Femur (tissue), 1 donor: ENCODE measurements around the gene TPK1.

Experiments used
- DNase-seq: peaks from one replicate; pipeline ENCODE4 v3.0.0-alpha.2; 2017

The TPK1 gene

GRCh38 chr7:144713850-144714249 lies 122.0 kb downstream of the TPK1 start:
- no peak for DNase-seq

GRCh38 chr7:144710791-144711190 lies 125.1 kb downstream of the TPK1 start:
- DNase-seq = no peak

- DNase-seq = no peak
These were observed 126.8 kb downstream of the TPK1 start for GRCh38 chr7:144709066-144709465.

DNA sequence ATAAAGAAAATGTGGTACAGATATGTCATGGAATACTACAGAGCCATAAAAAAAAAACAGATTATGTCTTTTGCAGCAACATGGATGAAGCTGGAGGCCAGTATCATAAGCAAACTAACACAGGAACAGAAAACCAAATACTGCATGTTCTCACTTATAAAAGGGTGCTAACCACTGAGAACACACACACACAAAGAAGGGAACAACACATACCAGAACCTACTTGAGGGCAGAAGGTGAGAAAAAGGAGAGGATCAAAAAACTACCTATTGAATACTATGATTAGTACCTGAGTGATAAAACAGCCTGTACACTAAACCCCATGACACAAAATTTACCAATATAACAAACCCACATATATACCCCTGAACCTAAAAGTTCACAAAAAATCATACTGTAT lies 144.6 kb downstream of the TPK1 start:
- DNase-seq = no peak

- no peak for DNase-seq
These were observed 153.1 kb downstream of the TPK1 start for GRCh38 chr7:144682581-144683280.

DNA sequence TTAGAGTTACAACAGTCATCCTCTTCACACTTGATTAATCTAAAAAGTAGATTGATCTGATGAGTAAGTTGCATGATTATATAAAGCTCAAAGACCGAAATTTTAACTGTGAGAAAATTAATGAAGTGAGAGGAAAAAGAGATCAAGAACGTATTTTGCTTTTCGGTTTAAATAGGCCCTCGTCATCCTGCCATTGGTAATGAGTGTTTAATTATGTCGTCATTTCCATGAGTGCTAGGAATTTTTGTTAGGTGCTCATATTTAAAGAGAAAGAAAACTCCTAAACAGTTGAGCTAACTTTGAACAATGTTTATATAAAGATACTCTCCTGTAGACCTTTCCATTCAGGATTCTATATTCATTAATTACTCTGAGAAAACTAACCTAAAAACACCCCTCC lies 159.4 kb downstream of the TPK1 start:
- DNase-seq = no peak

DNA sequence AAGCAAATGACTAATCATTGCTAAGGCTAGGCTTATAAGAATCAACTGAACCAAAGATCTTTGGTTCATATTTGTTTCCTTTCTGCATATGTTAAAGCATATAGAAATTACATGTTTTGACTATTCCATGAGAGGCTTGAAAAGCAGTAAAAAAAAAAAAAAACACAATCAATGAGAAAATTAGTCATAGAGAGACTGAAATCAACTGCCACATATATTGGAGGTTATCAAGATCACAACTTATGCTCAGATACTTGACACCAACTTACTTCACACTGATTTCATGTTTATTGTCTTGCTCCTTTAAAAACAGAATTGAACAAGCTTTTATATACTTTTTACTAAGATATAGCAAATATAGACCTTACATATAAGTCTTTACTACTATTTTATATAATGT lies 161.3 kb downstream of the TPK1 start:
- DNase-seq = no peak

GRCh38 chr7:144672869-144673268 lies 163.0 kb downstream of the TPK1 start:
- DNase-seq = no peak

DNA sequence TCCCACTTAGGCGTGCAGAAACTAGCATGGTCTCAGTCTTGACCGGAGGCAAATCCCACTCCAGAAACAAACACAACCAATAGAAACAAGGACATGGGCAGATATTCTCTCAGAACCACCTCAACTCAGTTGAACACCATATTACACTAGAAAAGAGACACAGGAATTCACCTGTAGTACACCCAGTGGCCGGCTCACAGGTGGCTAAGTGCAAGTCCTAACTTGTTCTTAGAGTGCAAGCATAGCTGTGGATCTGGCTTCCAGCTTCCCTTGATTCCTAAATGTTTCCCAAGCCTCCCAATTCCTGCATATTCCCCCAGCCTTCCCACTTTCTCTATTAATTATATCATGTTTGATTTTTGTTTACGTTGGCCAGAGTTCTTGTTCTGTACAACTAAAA lies 164.4 kb downstream of the TPK1 start:
- DNase-seq = no peak

DNA sequence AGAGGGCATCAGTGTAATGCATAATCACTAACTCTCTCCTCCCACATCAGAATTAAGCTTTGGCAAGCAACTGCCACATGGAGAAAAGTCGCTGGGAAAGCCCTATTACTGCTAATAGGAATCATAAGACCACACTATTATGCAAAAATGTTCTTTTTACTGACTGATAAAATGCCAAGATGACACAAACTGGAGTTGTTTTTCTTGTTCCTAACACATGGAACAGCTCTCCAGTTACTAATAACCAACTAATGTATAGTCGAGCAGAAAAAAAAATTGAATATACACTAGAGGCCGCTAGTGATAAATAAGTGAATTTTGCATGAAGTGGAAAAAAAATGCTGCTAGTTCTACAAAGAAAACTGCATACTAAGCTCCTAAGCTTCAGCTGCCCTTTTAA lies 165.6 kb downstream of the TPK1 start:
- no peak for DNase-seq

- DNase-seq = no peak
These were observed 167.3 kb downstream of the TPK1 start for GRCh38 chr7:144668503-144668902.

GRCh38 chr7:144665689-144666381 lies 170.0 kb downstream of the TPK1 start:
- no peak for DNase-seq

- no peak for DNase-seq
These were observed 176.6 kb downstream of the TPK1 start for GRCh38 chr7:144659211-144659610.

- DNase-seq = no peak
These were observed 178.8 kb downstream of the TPK1 start for GRCh38 chr7:144656965-144657517.

GRCh38 chr7:144653449-144653848 lies 182.4 kb downstream of the TPK1 start:
- no peak for DNase-seq

GRCh38 chr7:144650439-144650838 lies 185.4 kb downstream of the TPK1 start:
- no peak for DNase-seq

GRCh38 chr7:144649120-144649519 lies 186.7 kb downstream of the TPK1 start:
- no peak for DNase-seq

DNA sequence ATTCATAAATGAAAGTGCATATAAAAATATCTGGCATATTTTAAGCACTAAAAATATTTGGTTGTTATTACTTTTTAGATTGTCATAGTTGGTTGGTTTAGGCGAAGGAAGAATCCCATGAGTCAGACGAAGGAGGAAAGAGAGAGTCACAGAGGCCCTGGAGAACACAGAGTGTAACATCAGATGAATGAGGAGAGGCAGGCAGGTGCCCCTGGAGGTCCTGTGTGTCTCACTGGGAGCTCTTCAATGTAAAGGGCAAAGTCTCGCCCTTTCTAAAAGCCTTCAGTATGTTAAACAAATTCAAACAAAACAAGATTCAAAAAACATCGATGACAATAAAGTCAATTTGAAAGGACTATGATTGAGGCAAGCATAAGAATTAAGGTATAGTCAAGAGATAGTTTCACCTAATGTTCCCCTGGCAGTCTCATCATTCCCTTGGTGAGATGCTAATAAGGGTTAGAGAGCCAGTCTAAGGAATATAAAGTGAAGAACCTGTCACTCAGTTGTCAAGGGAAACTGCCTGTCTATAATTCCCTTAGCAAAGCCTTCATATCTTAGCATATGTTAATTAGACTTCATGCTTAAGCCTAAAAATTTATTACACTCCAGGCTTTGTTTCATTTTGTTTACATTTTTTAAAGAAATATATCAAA lies 194.3 kb downstream of the TPK1 start:
- no peak for DNase-seq

DNA sequence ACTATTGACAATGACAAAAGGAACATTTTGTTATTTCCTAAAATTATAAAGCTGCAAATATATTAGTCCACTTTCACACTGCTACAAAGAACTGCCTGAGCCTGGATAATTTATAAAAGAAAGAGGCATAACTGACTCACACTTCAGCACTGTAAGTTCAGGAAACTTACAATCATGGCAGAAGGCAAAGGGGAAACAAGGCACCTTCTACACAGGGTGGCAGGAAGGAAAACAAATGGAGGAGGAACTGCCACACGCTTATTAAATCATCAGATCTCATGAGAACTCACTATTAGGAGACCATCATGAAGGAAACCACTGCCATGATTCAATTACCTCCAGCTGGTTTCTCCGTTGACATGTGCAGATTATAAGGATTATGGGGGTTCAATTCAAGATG lies 203.1 kb downstream of the TPK1 start:
- DNase-seq = no peak

DNA sequence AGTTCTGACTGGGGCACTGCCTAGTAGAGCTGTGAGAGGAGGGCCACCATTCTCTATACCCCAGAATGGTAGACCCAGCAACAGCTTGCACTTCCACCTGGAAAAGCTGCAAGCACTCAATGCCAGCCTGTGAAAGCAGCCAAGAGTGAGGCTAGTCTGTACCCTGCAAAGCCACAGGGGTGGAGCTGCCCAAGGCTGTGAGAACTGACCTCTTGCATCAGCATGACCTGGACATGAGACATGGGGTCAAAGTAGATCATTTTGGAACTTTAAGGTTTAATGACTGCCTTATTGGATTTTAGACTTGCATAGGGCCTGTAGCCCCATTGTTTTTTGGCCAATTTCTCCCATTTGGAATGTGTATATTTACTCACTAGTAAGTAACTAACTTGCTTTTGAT lies 206.3 kb downstream of the TPK1 start:
- no peak for DNase-seq

DNA sequence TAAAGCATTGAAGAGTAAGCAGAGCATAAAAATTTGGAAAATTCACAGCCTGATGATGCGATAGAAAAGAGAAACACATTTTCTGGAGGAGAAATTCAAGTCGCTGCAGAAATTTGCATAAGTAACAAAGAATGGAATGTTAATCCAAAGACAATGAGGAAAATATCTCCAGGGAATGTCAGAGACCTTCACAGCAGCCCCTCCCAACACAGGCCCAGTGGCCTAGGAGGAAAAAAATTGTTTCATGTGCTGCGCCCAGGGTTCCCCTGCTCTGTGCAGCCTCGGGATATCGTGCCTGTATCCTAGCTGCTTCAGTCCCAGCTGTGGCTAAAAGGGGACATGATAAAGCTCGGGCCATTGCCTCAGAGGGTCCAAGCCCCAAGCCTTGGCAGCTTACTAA lies 206.8 kb downstream of the TPK1 start:
- DNase-seq = no peak

- DNase-seq = no peak
These were observed 207.7 kb downstream of the TPK1 start for GRCh38 chr7:144628176-144628575.

DNA sequence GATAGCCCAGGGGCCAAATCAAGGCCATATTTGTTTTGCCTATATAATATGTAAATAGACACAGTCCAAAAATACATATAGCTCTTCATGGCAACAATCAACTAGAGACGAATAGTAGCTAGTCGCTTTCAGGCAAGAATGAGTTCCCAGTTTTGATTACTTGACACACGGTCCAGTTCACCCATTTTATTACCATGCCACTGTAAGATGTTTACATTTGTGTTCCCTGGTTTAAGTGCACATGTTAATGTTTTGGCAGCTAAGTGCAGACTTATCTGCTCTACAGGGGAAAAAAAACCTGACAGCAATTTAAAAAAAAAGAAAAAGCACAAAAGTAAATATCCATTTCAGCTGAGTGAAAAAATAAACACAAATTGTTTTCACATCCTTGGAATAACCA lies 213.1 kb downstream of the TPK1 start:
- no peak for DNase-seq

DNA sequence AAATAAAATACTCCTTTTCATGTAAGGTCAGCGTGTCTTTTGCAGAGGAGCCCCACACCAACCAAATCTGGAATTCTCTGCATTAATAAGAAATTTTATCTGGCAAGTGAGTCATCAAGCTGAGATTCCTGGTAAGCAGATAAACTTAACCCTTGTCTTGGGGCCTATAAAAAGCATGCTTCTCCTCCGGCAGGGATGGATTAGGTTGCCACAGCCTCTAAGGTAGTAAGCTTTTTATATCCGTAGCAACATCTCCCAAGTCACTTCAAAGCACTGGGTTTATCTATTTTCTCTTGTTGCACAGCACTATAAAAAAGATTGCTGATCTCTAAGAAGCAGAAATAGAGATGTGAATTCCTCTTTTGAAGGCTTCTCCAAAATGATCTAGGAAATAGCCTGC lies 229.6 kb downstream of the TPK1 start:
- DNase-seq = no peak
